NOMO-1 (cell line): ENCODE data around the gene DNAH1.

Experiments
- DNase-seq, 2 experiments: peaks; one replicate each; lab custom pipeline; 2025; ENCODE audit not compliant: unreplicated experiment in 2 of 2; lab: John Stamatoyannopoulos, UW

The DNAH1 gene

DNA sequence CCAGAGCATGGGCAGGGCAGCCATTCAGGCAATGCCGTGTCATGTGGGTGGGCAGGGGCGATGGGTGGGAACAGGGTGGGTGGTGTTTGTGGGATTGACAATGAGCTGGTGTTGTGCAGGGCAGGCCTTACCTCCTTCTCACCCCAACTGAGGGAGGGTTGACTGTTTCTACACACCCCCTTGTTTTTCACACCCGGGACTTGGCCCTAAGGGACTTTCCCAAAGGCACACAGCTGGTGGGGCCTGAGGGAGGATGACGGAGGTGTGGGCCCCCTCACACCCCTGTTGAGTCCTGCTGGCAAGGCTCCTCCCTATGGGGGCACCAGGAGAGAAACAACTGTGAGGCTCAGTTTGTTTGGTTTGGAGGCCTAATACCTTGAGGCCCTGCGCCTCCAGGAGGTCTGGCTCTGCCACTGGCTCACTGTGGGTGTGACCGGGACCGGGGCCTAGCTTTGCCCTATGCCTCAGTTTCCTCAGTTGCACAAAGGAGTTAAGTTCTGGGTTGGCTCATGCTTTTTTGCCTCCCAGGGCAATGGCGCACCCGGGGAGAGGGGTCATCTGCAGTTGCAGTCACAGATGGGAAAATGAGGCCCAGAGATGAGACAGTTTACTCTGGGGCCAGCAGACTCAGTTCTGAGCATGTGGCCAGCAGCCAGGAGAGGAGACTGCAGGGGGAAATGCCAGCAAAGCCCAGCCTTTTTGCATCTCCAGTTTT is 5.1 kb upstream of the DNAH1 start:
- no peak for DNase-seq

- no peak for DNase-seq
These were observed 4.5 kb upstream of the DNAH1 start for GRCh38 chr3:52311576-52312119.

- no peak for DNase-seq
These were observed 2.8 kb upstream of the DNAH1 start for GRCh38 chr3:52313188-52313773.

GRCh38 chr3:52313774-52314188 is 2.3 kb upstream of the DNAH1 start:
- peak; percentile 62 to 85 for DNase-seq

DNA sequence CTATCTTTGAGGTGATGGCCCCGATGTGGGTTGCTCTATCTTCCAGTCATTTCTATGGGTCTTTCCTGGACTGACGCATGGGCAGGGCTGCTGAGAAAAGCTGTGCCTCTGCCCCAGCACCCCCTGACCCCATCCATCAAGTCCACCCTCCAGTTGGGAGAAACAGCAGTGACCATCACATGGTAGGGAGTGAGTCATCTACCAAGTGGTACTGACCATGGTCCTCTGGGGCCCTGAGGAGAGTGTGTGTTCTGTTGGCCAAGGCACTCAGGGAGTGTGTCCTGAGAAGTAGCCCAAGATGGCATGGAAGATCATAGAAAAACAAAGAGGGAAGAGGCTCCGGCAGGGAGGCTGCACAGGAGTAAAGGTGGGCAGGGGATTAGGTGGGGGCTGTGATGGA is 1.6 kb upstream of the DNAH1 start:
- DNase-seq: no peak

DNA sequence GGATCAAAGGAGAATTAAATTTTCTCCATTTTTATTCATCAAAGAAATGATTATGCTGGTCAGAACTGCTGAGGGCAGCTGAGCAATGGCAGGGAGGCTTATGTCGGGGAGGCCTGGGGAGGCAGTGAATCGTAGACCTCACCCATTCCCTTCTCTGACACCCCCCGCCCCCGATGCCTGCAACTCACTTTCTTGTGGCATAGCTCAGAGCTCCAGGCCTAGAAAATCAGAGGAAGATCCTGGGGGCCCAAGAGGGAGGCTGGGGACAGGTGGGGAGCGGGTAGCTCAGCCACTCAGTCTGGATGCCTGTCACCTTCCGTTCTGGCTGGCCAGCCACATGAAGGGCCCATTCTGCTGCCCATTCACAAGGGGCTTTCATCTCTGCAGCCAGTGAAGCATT is 1.1 kb upstream of the DNAH1 start:
- DNase-seq: no peak

DNA sequence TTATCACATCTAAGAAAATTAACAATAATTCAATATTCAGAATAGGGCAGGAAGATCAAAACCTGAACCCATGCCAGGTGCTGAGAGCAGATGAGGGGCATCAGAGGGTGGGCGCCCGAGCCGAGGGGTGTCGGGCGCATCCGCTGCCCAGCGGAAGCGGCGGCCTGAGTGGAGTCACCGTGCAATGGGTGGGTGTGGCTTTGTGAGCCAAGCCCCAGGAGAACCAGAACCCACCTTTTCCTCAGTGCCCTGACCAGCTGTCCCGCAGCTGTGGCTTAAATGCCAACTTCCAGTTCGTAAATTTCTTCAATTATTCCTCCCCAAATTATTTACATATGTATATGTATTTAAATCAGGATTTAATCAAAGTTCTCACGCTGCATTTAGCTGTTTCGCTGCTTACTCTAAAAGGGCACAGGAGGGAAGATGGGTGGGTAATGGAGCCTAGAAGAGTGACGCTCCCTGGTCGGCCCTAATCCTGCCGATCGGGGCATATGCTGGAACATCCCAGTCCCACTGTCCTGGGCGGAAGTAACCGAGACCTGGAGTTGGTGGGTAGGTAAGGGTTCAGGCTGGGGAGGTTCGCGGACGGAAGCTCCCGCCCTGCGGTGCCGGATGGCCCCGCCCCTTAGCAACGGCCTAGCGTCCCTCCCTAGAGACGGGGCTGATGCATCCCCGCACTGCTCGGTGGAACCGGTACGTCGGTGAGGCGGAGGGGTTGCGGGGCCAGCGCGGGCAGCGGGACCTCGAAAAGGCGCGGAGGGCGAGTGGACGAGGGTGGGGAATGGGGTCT is 1.3 kb downstream of the DNAH1 start:
- DNase-seq: no peak

DNA sequence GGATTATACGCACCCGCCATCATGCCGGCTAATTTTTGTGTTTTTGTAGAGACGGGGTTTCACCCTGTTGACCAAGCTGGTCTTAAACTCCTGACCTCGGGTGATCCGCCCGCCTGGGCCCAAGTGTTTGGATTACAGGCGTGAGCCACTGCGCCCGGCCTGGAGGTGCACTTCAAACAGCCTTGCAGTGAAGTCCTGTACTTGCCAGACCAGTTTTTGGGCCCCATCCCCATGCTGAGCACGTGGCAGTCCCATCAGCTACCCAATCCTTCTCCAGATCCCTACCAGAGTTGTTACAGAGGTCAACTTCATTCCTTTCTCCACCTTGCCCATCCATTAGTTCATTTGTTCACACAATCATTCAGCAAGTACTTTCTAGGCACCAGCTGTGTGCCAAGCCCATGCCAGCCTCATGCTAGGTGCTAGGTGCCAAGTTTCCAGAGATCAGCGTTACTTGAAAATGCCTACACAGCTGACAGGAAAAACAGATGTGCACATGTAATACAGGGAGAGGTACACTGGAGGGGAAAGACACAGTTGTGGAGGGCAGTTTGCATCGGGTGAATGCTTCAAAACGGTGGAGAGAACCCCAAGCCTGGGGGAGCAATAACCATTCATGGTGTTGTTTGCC is 2.2 kb downstream of the DNAH1 start:
- DNase-seq: no peak

DNA sequence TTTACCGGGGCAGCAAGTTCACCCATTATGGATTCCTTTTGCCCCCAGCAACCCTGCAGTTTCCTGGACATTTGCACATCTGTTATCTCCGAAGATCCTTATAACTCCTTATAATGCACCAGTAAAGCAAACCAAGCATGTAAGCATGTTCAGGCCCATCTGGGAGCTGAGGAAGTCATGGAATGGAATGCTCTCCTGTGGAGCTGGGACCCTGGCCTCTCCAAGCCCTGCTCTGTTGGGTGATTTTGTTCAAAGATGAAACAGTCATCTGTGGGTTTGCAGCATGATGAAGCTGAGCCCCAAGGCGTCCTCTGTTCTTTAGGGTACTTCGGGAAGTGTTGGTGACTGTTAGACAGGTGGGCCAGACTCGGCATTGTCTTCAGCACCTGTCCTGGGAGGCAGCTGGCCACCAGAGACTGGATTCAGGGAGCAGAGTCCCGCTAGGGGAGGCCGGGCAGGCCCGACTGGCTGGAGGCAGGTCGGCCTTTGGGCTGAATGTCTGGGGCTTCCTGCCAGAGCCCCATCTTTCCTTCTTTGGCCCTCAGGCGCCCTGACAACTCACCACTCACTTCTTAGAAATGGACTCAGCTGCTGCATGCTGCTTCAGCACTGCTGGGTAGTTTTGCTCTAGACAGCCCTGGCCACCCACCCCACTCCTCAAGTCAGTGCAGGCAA is 3.9 kb downstream of the DNAH1 start:
- no peak for DNase-seq

- DNase-seq: no peak
These were observed 5.4 kb downstream of the DNAH1 start for GRCh38 chr3:52321481-52321880.

GRCh38 chr3:52322466-52322865 is 6.3 kb downstream of the DNAH1 start:
- no peak for DNase-seq

DNA sequence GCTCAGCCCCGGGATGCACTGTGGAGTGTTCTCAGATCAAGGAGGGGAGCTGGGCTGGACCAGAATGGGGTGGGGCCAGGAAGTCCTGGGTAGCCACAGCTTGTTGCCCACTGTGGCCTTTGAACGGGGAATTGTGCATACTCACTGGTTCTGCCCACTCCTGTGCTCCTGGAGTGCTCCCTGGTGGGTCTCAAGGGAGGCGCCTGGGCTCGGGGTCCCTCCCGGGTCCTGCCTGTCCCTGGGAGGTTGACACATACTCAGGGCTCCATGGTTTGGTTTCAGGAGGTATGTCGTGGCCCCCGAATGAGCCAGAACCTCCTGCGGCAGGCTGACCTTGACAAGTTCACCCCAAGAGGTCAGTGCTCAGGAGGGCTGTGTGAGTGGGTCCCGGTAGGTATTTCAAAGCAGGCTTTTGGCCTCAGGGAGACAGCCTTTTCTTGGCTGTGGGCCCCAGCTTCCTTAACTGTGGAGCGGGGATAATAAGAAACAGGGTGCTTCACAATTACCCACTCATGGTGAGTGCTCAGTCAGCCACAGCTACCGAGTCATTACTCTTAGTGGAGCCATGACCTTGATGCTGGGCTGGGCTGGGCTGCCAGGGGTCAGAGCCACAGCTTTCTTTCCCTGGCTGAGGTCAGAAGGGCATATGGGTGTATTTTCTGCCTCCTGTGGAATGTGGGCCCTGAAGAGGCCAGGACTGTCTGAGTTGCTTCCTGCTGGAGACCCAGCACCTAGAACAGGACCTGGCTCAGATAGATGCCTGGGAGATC is 7.6 kb downstream of the DNAH1 start:
- DNase-seq: no peak

DNA sequence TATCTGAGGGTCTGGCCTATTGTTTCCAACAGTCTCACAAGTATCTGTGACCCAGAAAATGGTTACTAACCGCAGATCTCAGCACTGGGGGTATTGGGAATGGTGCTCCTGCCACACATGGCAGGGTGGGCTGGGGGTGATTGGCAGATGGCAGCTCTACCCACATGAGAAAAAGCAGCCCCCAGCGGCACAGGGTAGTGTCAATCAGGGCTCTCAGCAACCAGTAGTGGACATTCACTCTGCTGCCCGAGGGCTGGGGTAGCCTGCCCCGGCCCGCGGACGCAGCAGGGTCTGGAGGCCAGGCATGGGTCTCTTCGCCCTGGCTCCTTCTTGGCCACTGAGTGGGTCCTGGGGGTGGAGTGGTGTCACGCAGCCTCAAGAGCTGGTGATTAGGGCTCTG is 8.6 kb downstream of the DNAH1 start:
- no peak for DNase-seq

DNA sequence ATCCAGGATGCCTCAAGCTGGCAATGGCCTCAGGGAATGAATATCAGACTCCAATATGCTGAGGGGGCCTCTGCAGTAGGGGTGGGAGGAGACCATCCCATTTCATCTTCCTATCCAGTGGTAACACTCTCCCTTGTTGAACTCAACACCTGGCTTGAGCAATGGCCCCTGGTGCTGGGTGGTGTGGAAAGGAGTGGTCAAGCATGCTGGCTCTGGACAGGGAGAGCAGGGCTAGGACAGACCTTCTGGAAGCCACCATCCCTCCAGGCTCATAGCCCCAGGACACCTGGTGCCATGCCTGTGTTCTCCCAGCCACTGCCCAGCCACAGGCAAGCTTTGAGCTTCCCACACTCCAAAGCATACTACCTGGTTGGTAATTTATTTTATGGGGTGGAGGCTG is 9.6 kb downstream of the DNAH1 start:
- no peak for DNase-seq

GRCh38 chr3:52326976-52327375 is 10.9 kb downstream of the DNAH1 start:
- no peak for DNase-seq

GRCh38 chr3:52327486-52328290 is 11.6 kb downstream of the DNAH1 start:
- DNase-seq: no peak

DNA sequence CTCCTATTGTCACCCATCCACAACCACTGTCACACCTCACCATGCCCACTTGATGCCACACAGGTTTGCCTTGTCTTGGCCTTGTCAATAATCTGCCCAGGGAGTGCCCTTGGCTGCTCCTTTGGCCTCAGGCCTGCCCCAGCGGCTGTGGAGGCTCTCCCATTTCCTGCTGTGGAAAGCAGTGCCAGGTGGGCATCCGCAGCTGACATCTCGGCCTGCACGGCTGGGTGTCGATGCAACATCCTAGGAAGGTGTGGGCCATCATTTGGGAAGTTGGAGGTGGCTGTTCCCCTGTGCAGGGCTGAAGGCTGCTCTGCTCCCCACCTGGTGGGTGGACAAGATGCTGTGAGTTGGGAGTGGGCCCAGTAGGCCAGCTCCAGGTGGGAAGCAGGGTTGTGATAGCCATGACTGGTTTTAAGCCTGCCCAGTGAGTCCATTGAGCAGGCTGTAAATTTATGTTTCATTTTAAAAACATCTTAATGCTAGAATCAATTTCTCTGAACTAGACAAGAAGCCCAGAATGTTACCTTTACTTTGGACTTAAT is 12.5 kb downstream of the DNAH1 start:
- DNase-seq: no peak

DNA sequence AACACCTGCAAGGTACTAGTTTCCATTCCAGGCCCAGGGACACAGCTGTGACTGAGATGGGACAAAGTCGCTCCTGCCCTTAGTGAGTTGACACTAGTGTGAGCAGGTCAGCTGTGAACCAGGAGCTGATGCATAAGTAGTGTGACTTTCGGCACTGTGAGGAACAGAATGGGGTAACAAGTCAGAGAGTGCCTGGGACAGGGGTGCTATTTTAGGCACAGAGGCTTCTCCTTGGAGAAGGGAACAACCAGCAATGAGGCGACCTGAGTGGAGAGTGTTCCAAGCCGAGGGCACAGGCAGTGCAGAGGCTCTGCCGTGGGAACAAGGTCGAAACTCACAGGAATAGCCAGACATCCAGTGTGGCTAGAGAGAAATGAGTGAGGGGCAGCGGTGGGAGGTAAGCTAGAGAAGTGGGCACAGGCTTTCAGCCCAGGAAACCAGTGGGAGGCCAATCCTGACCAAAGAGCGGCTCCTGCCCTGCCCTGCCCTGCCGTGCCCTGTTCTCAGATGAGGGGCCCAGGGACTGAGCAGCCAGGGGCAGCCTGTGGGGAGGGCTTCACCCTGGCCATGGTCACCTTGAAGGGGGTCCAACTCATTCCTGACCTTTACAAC is 14.2 kb downstream of the DNAH1 start:
- DNase-seq: no peak
